Ovary (tissue), 3 donors: ENCODE measurements around the gene WFDC5.

Experiments used
- CTCF ChIP-seq, 3 donors: fragments of 450-650 bp in 2 of 3; fragments of 200-600 bp in 1 of 3; IDR thresholded peaks; one replicate each; pipeline versions ENCODE4 v1.5.1 to v1.8.0; 2016 to 2022; ENCODE audit warnings: antibody characterized with exemption in 3 of 3, mild to moderate bottlenecking in 1 of 3
- EP300 ChIP-seq: sonication (generic); formaldehyde crosslinking; IDR thresholded peaks from one replicate; pipeline ENCODE4 v1.6.1; 2017; ENCODE audit warnings: antibody characterized with exemption
- POLR2A ChIP-seq: fragments of 450-650 bp; IDR thresholded peaks from one replicate; pipeline ENCODE4 v1.6.1; 2017; ENCODE audit warnings: antibody characterized with exemption, mild to moderate bottlenecking, moderate library complexity
- donor health status: DM: no; HTN: no; CAD: no.

GRCh38 chr20:45100563-45101245, 14.3 kb downstream of the WFDC5 start, which contains the start of gene KCNS1:
- TF ChIP-seq CTCF (IDR thresholded peaks at IDR 0.05) = no peak
- no peak for TF ChIP-seq POLR2A
- TF ChIP-seq EP300 = no peak
